Bronchial epithelial cell (primary cell): ENCODE data around the gene RABGAP1L. TPM values are rescaled to one million over a fixed set of nuclear protein-coding genes. Genes with fewer than 3 reads are reported as not detected.

ENCODE experiments used
- DNase-seq: peaks from one replicate; pipeline ENCODE4 v3.0.0-alpha.2; 2010; ENCODE audit warnings: low read depth
- FAIRE-seq: peaks from 2 replicates; lab custom pipeline; 2011; peaks lifted over from hg19 to GRCh38; lab: Jason Lieb, UNC
- H3K27me3 ChIP-seq: 2 replicates; pipeline ENCODE4 v1.5.1; 2011; ENCODE audit warnings: low read length; ENCODE audit not compliant: control insufficient read depth, insufficient read depth
- H3K36me3 ChIP-seq: 2 replicates; pipeline ENCODE4 v1.5.1; 2011; ENCODE audit warnings: low read length; ENCODE audit not compliant: control insufficient read depth, insufficient read depth
- H3K4me3 ChIP-seq: 2 replicates; pipeline ENCODE4 v1.5.1; 2011; ENCODE audit warnings: mild to moderate bottlenecking, low read depth, low read length, control low read depth
- total RNA-seq: library from RNA; depleted of rRNA; stranded (reverse); fragments of >200 nt; gene quantifications from 2 replicates; pipeline ENCODE4 v1.2.1, GENCODE V29; 2014
- TF ChIP-seq, protein P1 (sequence below): IDR thresholded peaks from 2 replicates; pipeline ENCODE4 v1.5.1; 2011; ENCODE audit warnings: mild to moderate bottlenecking, moderate library complexity, low read length, control low read depth, inconsistent platforms; ENCODE audit not compliant: insufficient read depth, severe bottlenecking

RABGAP1L gene
- total RNA-seq, 1 donor from 2014 or later, result 37.4 TPM

DNA sequence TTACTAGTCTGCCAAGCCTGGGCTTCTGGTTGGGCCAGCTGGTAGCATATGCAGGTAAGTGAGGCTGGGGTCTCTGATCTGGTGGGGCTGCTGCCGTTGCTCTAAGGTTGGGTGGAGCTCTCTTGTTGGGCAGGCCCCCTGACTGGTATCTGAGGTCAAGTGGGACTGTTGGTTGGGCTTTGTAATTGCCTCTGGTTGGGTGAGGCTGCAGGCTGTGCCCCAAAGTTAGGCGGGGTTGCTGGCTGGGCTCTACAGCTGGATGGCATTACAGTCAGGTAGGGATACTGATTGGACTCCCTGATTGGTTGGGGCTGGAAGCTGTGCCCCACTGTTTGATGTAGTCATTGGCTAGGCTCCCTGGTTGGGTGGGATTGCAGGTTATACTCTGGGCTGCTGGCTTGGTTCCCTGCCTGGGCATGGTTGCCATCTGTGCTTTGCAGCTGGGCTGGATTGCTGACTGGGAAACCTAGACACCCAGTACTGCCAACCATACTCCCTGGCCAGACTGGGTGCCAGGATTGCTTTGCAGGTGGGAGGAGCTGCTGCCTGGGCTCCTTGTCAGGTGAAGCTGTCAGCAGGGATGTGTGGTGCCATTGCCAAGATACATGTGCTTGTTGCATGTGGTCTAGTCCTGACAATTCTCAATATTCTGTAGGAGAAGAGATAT, 130.5 kb downstream of the RABGAP1L start:
- H3K4me3 ChIP-seq, result no peak overlapping the region
- H3K36me3 ChIP-seq, result no peaks in the 10 kb centered on the region
- TF ChIP-seq, protein P1, sequence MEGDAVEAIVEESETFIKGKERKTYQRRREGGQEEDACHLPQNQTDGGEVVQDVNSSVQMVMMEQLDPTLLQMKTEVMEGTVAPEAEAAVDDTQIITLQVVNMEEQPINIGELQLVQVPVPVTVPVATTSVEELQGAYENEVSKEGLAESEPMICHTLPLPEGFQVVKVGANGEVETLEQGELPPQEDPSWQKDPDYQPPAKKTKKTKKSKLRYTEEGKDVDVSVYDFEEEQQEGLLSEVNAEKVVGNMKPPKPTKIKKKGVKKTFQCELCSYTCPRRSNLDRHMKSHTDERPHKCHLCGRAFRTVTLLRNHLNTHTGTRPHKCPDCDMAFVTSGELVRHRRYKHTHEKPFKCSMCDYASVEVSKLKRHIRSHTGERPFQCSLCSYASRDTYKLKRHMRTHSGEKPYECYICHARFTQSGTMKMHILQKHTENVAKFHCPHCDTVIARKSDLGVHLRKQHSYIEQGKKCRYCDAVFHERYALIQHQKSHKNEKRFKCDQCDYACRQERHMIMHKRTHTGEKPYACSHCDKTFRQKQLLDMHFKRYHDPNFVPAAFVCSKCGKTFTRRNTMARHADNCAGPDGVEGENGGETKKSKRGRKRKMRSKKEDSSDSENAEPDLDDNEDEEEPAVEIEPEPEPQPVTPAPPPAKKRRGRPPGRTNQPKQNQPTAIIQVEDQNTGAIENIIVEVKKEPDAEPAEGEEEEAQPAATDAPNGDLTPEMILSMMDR, result no peak
- DNase-seq (no peak), FAIRE-seq (no peak)
- H3K27me3 ChIP-seq, result no peaks in the 10 kb centered on the region

DNA sequence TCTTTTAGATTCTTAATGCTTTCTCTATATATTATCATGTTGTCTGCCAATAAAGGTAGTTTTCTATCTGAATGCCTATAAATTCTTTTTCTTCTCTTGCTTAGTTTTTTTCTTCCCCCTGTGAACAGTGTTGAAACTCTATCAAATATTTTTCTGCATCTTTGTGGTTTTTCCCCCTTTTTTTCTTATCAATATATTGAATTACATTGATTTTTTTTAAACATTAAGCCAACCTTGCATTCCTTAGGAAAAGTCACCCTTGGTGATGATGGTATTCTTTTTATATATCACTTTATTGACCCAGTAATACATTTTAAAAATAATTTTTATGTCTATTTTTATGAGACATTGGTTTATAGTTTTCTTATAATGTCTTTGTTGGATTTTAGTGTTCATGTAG, 131.7 kb downstream of the RABGAP1L start:
- H3K27me3 ChIP-seq, result no peaks in the 10 kb centered on the region
- FAIRE-seq (no peak), DNase-seq (no peak)
- no peaks in the 10 kb centered on the region for H3K36me3 ChIP-seq
- H3K4me3 ChIP-seq, result no peak overlapping the region
- TF ChIP-seq, protein P1, result no peak

DNA sequence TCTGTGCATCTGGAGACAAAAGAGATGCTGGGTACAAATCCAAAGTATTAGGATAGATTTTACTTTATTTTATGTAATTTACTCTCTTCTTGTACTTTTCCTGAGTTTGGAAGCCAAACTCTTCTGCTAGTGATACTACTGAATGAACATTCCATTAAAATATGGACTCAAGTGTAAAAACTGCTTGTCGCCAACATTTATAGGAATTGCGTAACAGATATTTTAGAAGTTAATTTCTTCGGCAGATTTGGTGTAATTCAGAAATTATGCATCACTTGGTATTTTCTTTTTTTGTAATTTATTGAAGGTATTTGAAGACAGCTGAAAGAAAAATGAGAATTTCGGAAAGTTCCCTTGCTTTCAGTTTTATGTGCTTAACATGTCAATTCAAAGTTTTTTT, 137.0 kb downstream of the RABGAP1L start:
- DNase-seq (no peak), FAIRE-seq (no peak)
- Histone ChIP-seq H3K4me3 (no peak overlapping the region), H3K36me3 (no peaks in the 10 kb centered on the region), H3K27me3 (no peaks in the 10 kb centered on the region)
- TF ChIP-seq, protein P1, result no peak

DNA sequence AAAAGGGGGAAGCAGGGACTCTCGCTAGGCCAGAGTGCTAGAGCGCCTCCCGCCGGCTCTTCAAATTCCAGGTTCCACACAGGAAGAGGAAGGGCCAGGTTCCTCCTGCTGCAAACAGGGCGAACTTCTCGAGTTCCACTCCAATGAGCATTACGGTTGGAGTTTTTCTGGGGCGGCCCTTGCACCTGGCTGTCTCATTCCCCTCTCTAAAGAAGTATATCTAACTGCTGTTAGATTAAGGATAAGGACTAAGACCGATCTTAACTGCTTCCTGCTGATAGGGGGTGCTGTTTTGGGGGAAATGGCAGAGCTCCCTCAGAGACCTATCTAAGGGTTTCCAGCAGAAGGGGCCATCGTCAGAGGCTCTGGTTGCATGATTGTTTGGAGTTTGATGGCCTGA, 138.0 kb downstream of the RABGAP1L start:
- DNase-seq (no peak), FAIRE-seq (no peak)
- Histone ChIP-seq H3K36me3 (no peaks in the 10 kb centered on the region), H3K4me3 (no peak overlapping the region), H3K27me3 (no peaks in the 10 kb centered on the region)
- TF ChIP-seq, protein P1, result no peak

DNA sequence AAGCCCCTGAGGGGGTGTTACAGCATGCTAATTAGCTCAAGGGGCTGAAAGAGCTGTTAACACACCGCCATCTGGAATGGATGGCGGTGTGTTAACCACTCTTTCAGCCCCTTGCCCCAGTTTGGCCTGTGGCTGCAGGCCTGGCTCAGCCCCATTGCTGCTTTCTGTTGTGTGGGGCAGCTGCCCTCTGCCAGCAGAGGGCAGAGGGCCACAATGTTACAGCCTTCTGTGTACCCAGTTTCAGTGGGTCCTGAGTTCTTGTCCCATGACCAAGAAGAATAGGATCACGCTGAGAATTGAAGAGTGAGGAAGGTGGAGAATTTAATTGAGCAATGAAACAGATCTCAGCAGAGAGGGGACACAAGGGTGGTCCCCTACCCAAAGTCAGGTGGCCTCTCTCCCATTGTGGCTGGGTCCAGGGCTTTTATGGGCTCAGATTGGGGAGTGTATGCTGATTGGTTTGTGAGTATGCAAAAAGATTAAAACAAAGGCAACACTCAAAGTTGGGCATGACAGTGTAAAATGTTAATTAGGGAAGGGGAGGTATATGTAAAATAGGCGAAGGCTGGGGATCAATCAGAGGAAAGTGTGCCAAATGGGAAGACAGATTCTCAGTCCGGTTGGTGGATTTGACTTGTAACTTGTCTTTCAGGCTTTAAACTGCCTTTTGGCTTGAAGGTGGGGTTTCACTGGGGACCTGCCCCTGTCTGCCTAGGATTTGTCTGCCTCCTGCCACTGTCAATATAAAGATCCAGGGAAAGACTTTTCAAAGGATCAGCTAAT, 142.2 kb downstream of the RABGAP1L start:
- Histone ChIP-seq H3K4me3 (no peak overlapping the region), H3K27me3 (no peaks in the 10 kb centered on the region), H3K36me3 (no peaks in the 10 kb centered on the region)
- DNase-seq, result no peak
- no peak for FAIRE-seq
- TF ChIP-seq, protein P1, result no peak
